Hematopoietic multipotent progenitor cell (in vitro differentiated cells): ENCODE data around the gene OR10X1. TPM values are rescaled to one million over a fixed set of nuclear protein-coding genes. Genes with fewer than 3 reads are reported as not detected.

Source experiments
- total RNA-seq: library from RNA; depleted of rRNA; stranded (reverse); fragments of >200 nt; gene quantifications from one replicate; pipeline ENCODE4 v1.2.3, GENCODE V29; 2012

OR10X1 gene
- total RNA-seq, 1 donor: not detected

Other genes starting within 250 kb of the OR10X1 start
- gene CD1B, start 248.4 kb downstream of the OR10X1 start, total RNA-seq: not detected
- gene CD1E, start 226.0 kb downstream of the OR10X1 start, total RNA-seq: not detected
- gene OR10T2, start 180.4 kb downstream of the OR10X1 start, total RNA-seq: under 0.01 TPM
- gene OR10K2, start 153.7 kb downstream of the OR10X1 start, total RNA-seq: not detected
- not detected for gene OR10K1, start 118.1 kb downstream of the OR10X1 start, total RNA-seq
- gene OR10R2, start 107.7 kb downstream of the OR10X1 start, total RNA-seq: not detected
- gene OR6Y1, start 25.5 kb downstream of the OR10X1 start, total RNA-seq: under 0.01 TPM
- gene OR6P1, start 9.3 kb downstream of the OR10X1 start, total RNA-seq: not detected
- under 0.01 TPM for gene OR10Z1, start 25.4 kb upstream of the OR10X1 start, total RNA-seq
- 10.2 TPM for gene SPTA1, start 106.8 kb upstream of the OR10X1 start, total RNA-seq
- not detected for gene OR6K2, start 120.8 kb upstream of the OR10X1 start, total RNA-seq
- gene OR6K3, start 140.8 kb upstream of the OR10X1 start, total RNA-seq: not detected
- not detected for gene OR6K6, start 174.8 kb upstream of the OR10X1 start, total RNA-seq
- gene OR6N1, start 192.3 kb upstream of the OR10X1 start, total RNA-seq: not detected
- not detected for gene OR6N2, start 201.3 kb upstream of the OR10X1 start, total RNA-seq